Measurements from ENCODE around the gene FAM50A.
"Not testable (repeated sequence)": the region's sequence is repeated elsewhere in the genome, so short reads cannot be mapped to it uniquely, and the experiment has no call there.

Gene FAM50A

DNA sequence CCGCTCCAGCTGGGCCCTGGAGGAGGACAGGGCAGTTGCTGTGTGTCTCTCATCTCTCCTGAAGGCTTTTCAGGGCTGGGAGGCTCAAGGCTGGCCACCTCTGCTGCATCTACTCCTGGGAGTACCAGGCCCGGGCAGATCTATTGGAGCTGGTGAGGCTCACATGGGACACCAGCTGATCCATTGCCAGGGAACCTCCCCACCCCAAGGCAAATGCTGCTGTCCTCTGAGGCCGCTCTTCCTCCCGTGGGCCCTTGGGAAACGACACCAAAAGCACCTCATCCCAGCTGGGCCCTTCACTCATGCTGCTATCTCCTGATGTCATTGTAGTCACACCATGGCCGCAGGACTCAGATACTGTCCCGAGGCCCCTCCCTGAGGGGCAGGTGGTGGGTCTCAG lies 38.8 kb downstream of the FAM50A start:
- FAIRE-seq (no peak), DNase-seq (ENCODE audit: low spot score) (no peak)

- DNase-seq (ENCODE audit: low spot score) (no peak), FAIRE-seq (no peak)
These were observed 39.4 kb downstream of the FAM50A start for GRCh38 chrX:154483325-154483724.

DNA sequence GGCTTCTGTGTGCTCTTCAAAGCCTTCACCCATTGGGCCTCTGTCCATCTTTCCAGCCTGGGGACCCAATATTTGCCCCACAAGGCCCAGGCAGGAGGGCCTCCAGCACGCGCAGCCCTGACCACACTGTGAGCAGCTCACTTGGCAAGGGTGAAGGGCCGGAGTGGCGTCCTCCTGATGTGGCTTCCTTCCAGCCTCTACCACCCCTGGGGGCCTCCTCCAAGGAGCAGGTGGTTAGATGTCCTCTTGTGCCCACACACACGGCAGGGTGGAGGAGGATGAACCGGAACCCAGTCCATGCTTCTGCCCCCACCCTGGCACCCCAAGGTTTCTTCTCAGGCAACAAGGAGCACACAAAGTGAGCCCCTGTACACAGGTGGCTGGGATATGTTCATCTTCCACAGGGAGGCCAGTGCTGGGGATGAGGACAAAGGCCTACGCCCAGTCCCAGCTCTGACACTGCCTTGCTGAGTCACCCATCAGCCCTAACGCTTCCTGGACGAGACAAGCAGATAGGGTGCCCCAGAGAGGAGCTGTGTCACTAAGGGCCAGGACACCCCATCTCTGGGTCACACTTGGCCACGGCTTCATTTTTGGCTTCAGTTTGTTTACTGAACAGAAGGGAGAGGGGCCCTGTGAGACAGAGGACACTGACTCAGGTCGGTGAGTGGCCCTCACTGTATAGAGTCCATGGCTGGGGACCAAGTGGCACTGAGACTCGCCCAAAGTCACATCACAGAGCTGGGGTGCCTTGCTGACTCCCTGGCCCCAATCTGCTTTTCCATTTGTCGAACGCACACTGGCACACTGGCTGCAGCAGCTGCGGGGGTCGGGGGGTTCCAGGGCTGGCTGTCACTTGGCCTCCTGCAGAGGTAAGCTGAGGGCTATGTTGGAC lies 40.6 kb downstream of the FAM50A start:
- no peak for DNase-seq (ENCODE audit: low spot score)
- FAIRE-seq = no peak

- DNase-seq (ENCODE audit: low spot score) (no peak), FAIRE-seq (no peak)
These were observed 41.5 kb downstream of the FAM50A start for GRCh38 chrX:154485150-154486051.

- FAIRE-seq (no peak), DNase-seq (ENCODE audit: low spot score) (no peak)
These were observed 42.1 kb downstream of the FAM50A start for GRCh38 chrX:154486052-154486395.

DNA sequence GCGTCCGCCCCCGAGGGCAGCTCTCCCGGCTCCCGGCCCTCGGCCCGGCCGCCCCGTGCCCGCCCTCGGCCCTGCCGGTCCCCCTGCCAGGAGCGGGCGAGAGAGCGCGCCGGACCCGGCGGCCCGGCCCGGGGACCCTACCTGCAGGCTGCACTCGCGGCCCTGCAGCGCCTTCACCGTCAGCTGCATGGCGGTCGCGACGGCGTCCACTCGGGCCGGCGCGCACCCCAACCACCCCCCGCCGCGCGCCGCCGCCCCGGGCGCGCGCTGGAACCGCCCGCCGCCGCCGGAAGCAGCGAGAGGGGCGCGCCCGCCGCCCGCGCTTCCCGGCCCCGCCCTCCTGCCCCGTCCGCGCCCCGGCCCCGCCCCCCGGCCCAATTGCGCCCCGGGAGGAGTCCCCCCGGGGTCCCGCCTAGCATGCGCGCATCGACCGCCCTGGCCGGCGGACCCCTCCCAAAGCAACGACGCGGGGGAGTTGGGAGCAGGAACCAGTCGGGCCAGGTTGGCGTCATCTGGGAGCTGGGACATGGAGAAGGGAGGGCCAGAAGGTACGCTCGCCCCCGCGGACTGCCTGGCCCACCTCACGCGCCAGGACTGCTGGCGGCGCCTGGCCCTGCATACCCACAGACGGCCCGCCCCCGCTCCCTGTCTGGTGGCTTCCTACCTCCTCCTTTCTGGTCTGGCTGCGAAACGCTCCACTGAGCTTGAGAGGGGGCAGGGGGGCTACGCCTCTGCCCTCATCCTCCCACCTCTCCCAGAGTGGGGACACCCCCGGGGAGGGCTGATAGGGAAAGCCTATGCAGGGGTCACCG lies 42.7 kb downstream of the FAM50A start, which contains the start of gene UBL4A:
UBL4A (minus strand) TSS at position 220 of the 812 bp plus-strand sequence; CDS start at position 189, 31 bp downstream.
- FAIRE-seq = peak; percentile 40
- DNase-seq (ENCODE audit: low spot score) = peak; percentile 74

- DNase-seq (ENCODE audit: low spot score) (no peak), FAIRE-seq (no peak)
These were observed 43.8 kb downstream of the FAM50A start for GRCh38 chrX:154487518-154488290.

GRCh38 chrX:154488336-154489075 lies 44.6 kb downstream of the FAM50A start:
- DNase-seq (ENCODE audit: low spot score) (no peak), FAIRE-seq (no peak)

GRCh38 chrX:154489182-154489581 lies 45.2 kb downstream of the FAM50A start:
- FAIRE-seq (no peak), DNase-seq (ENCODE audit: low spot score) (no peak)

DNA sequence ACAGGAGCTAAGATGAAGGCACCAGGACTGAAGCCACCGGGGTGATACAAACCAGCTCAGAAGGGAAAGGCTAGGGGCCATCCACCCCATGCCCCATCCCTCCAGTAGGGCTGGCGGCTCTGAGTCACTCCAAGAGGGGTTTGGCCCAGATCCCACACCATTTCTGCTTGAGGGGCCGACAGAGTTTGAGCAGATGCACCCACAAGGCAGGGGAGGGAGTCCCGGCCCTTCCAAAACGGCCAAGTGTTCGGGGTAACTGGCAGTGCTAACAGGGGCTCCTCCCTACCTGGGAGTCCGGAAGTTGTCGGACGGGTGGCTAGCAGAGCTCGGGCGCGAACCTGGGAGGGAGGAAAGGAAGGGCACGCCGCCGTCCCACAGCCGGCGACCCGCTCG lies 46.1 kb downstream of the FAM50A start:
- DNase-seq (ENCODE audit: low spot score) (peak; percentile 15), FAIRE-seq (peak; percentile 40)

- peak; percentile 38 for FAIRE-seq
- DNase-seq (ENCODE audit: low spot score) = peak; percentile 88
These were observed 46.6 kb downstream of the FAM50A start, which contains the start of gene SLC10A3 for GRCh38 chrX:154490414-154491083. SLC10A3 (minus strand) TSS chrX:154490629; CDS start chrX:154488940, 1,689 bp downstream.

GRCh38 chrX:154494715-154495114 lies 50.8 kb downstream of the FAM50A start:
- no peak for DNase-seq (ENCODE audit: low spot score)
- no peak for FAIRE-seq

DNA sequence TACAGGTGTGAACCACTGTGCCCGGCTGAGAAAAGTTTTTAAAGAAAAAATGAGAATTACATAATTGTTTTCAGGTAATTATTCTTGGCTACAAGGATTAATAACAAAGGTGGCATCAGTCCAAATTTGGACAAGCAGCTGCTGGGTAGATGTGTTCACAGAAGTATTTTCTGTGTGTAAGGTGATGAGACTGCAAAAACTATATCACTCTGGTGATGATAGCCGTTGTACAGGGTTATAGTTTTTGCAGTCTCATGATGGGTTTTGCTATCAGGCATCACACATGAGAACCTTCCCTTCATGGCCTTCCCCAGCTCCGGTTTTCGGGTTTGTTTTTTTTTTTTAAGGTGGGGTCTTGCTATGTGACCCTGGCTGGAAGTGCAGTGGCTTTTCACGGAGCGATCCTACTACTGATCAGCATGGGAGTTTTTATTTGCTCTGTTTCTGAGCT lies 51.6 kb downstream of the FAM50A start:
- FAIRE-seq (no peak), DNase-seq (ENCODE audit: low spot score) (no peak)

DNA sequence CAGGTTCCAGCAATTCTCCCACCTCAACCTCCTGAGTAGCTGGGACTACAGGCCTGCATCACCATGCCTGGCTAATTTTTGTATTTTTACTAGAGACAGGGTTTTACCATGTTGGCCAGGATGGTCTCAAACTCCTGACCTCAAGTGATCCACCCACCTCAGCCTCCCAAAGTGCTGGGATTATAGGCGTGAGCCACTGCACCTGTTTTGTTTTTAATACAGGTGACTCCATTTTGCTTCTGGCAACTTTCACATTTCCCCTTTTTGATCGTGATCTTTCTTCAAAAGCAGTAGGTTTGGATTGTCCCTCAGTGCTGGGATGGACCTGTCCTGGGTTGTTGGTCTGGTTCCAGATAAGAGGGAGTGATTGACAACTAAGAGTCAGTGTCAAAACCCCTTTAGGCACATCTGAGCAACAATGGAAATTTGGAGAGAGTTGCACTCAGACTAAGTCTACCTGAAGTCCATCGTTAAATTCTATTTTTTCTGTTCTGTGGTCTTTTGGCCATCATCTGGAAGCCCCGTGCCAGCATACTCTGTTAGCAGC lies 52.7 kb downstream of the FAM50A start:
- not testable (repeated sequence) for FAIRE-seq; DNase-seq (ENCODE audit: low spot score)

Measured in RCC 7860 (cell line).